GM12875 (cell line): ENCODE measurements around the gene FAM136A.
"Not testable (repeated sequence)": the region's sequence is repeated elsewhere in the genome, so short reads cannot be mapped to it uniquely, and the experiment has no call there.

ENCODE experiments used
- H3K4me3 ChIP-seq: one replicate; pipeline ENCODE4 v1.5.1; 2011; ENCODE audit warnings: low read depth, low read length, control low read depth
- CTCF ChIP-seq: IDR thresholded peaks from 2 replicates; pipeline ENCODE4 v1.5.1; 2011; ENCODE audit warnings: low read depth, mild to moderate bottlenecking, control low read depth, inconsistent platforms, low read length, moderate library complexity, borderline replicate concordance; ENCODE audit not compliant: insufficient read depth

FAM136A gene

GRCh38 chr2:70283500-70284191, 18.2 kb downstream of the FAM136A start:
- TF ChIP-seq CTCF: no peak
- H3K4me3 ChIP-seq: no peak overlapping the region

GRCh38 chr2:70282439-70282838, 19.4 kb downstream of the FAM136A start:
- no peak overlapping the region for H3K4me3 ChIP-seq
- TF ChIP-seq CTCF: no peak

GRCh38 chr2:70280242-70280798, 21.5 kb downstream of the FAM136A start:
- TF ChIP-seq CTCF: no peak
- H3K4me3 ChIP-seq: no peak overlapping the region

GRCh38 chr2:70270323-70270722, 31.5 kb downstream of the FAM136A start:
- TF ChIP-seq CTCF: no peak
- no peak overlapping the region for H3K4me3 ChIP-seq

GRCh38 chr2:70269422-70270302, 32.2 kb downstream of the FAM136A start:
- not testable (repeated sequence) for H3K4me3 ChIP-seq

- not testable (repeated sequence) for H3K4me3 ChIP-seq
Measured at GRCh38 chr2:70266925-70267324, 34.9 kb downstream of the FAM136A start.

- no peak overlapping the region for H3K4me3 ChIP-seq
- TF ChIP-seq CTCF: no peak
Measured at GRCh38 chr2:70261501-70261900, 40.4 kb downstream of the FAM136A start.

GRCh38 chr2:70258532-70258875, 43.4 kb downstream of the FAM136A start:
- TF ChIP-seq CTCF: no peak
- peak overlapping the region; percentile 79 for H3K4me3 ChIP-seq
